Central memory CD8-positive, alpha-beta T cell (primary cell): ENCODE measurements around the gene ENOX1.

Experiments
- ATAC-seq: fragments of 150-1000 bp; cut with Tn5 transposase; replicated peaks from 2 replicates; pipeline ENCODE4 v1.10.0; 2022; ENCODE audit warnings: mild to moderate bottlenecking, moderate FRiP score, moderate number of reproducible peaks; ENCODE audit not compliant: poor library complexity, severe bottlenecking; ENCODE audit errors: extremely low read depth
- DNase-seq, 2 donors: peaks; one replicate each; pipeline ENCODE4 v3.0.0; 2021; ENCODE audit warnings: low spot score in 2 of 2
- H3K27ac Mint-ChIP-seq: one replicate; pipeline ENCODE4 v1.8.0; 2022; ENCODE audit warnings: low read depth, mild to moderate bottlenecking, moderate library complexity, mixed read lengths
- H3K27me3 Mint-ChIP-seq: one replicate; pipeline ENCODE4 v1.8.0; 2022; ENCODE audit warnings: mixed read lengths
- H3K36me3 Mint-ChIP-seq: one replicate; pipeline ENCODE4 v1.8.0; 2022; ENCODE audit warnings: mild to moderate bottlenecking, moderate library complexity, mixed read lengths; ENCODE audit not compliant: insufficient read depth
- H3K4me1 Mint-ChIP-seq: one replicate; pipeline ENCODE4 v1.8.0; 2022; ENCODE audit warnings: mixed read lengths
- H3K4me3 Mint-ChIP-seq: one replicate; pipeline ENCODE4 v1.8.0; 2022; ENCODE audit warnings: mild to moderate bottlenecking, moderate library complexity, mixed read lengths
- H3K9me3 Mint-ChIP-seq: one replicate; pipeline ENCODE4 v1.8.0; 2022; ENCODE audit warnings: mixed read lengths

Gene ENOX1

GRCh38 chr13:43379738-43380137 lies 407.0 kb downstream of the ENOX1 start:
- H3K4me3 Mint-ChIP-seq, result no peak overlapping the region
- H3K9me3 Mint-ChIP-seq, result peaks cover 13% of the 10 kb centered on the region
- H3K27me3 Mint-ChIP-seq, result peaks cover 66% of the 10 kb centered on the region
- ATAC-seq (no peak), DNase-seq (no peak)
- no peaks in the 10 kb centered on the region for H3K36me3 Mint-ChIP-seq
- no peak overlapping the region for H3K27ac Mint-ChIP-seq
- H3K4me1 Mint-ChIP-seq, result no peaks in the 10 kb centered on the region

GRCh38 chr13:43377973-43378372 lies 408.8 kb downstream of the ENOX1 start:
- DNase-seq, result no peak
- ATAC-seq, result no peak
- H3K9me3 Mint-ChIP-seq, result peaks cover 13% of the 10 kb centered on the region
- no peaks in the 10 kb centered on the region for H3K4me1 Mint-ChIP-seq
- no peaks in the 10 kb centered on the region for H3K36me3 Mint-ChIP-seq
- H3K4me3 Mint-ChIP-seq, result no peak overlapping the region
- H3K27ac Mint-ChIP-seq, result no peak overlapping the region
- peaks cover 69% of the 10 kb centered on the region for H3K27me3 Mint-ChIP-seq

GRCh38 chr13:43377149-43377548 lies 409.6 kb downstream of the ENOX1 start:
- Mint-ChIP-seq H3K4me1 (no peaks in the 10 kb centered on the region), H3K36me3 (no peaks in the 10 kb centered on the region), H3K27me3 (peaks cover 62% of the 10 kb centered on the region), H3K4me3 (no peak overlapping the region), H3K27ac (no peak overlapping the region), H3K9me3 (peaks cover 13% of the 10 kb centered on the region)
- DNase-seq (no peak), ATAC-seq (no peak)

GRCh38 chr13:43376596-43376995 lies 410.2 kb downstream of the ENOX1 start:
- H3K9me3 Mint-ChIP-seq, result peaks cover 13% of the 10 kb centered on the region
- no peak overlapping the region for H3K4me3 Mint-ChIP-seq
- no peak for DNase-seq
- no peaks in the 10 kb centered on the region for H3K36me3 Mint-ChIP-seq
- H3K27ac Mint-ChIP-seq, result no peak overlapping the region
- H3K4me1 Mint-ChIP-seq, result no peaks in the 10 kb centered on the region
- ATAC-seq, result no peak
- H3K27me3 Mint-ChIP-seq, result peaks cover 58% of the 10 kb centered on the region

- Mint-ChIP-seq H3K9me3 (peaks cover 13% of the 10 kb centered on the region), H3K4me3 (no peak overlapping the region), H3K36me3 (no peaks in the 10 kb centered on the region), H3K27me3 (peaks cover 58% of the 10 kb centered on the region), H3K27ac (no peak overlapping the region), H3K4me1 (no peaks in the 10 kb centered on the region)
- ATAC-seq, result no peak
- no peak for DNase-seq
Measured at GRCh38 chr13:43375797-43376465, 410.8 kb downstream of the ENOX1 start.

GRCh38 chr13:43374621-43375020 lies 412.2 kb downstream of the ENOX1 start:
- peaks cover 10% of the 10 kb centered on the region for H3K9me3 Mint-ChIP-seq
- DNase-seq (no peak), ATAC-seq (no peak)
- no peaks in the 10 kb centered on the region for H3K4me1 Mint-ChIP-seq
- no peak overlapping the region for H3K27ac Mint-ChIP-seq
- H3K27me3 Mint-ChIP-seq, result peaks cover 53% of the 10 kb centered on the region
- no peak overlapping the region for H3K4me3 Mint-ChIP-seq
- H3K36me3 Mint-ChIP-seq, result no peaks in the 10 kb centered on the region

GRCh38 chr13:43373400-43373799 lies 413.4 kb downstream of the ENOX1 start:
- Mint-ChIP-seq H3K4me1 (peaks cover 3% of the 10 kb centered on the region), H3K27me3 (peaks cover 40% of the 10 kb centered on the region), H3K4me3 (no peak overlapping the region), H3K9me3 (no peaks in the 10 kb centered on the region), H3K27ac (no peak overlapping the region), H3K36me3 (no peaks in the 10 kb centered on the region)
- DNase-seq (no peak), ATAC-seq (no peak)

GRCh38 chr13:43370842-43371241 lies 415.9 kb downstream of the ENOX1 start:
- no peak for ATAC-seq
- Mint-ChIP-seq H3K9me3 (no peaks in the 10 kb centered on the region), H3K27ac (no peak overlapping the region), H3K4me3 (no peak overlapping the region), H3K27me3 (peaks cover 20% of the 10 kb centered on the region), H3K36me3 (no peaks in the 10 kb centered on the region), H3K4me1 (peaks cover 12% of the 10 kb centered on the region)
- no peak for DNase-seq

GRCh38 chr13:43369319-43369718 lies 417.5 kb downstream of the ENOX1 start:
- DNase-seq (no peak), ATAC-seq (no peak)
- no peak overlapping the region for H3K4me3 Mint-ChIP-seq
- H3K27me3 Mint-ChIP-seq, result peaks cover 8% of the 10 kb centered on the region
- H3K9me3 Mint-ChIP-seq, result no peaks in the 10 kb centered on the region
- no peaks in the 10 kb centered on the region for H3K36me3 Mint-ChIP-seq
- no peak overlapping the region for H3K27ac Mint-ChIP-seq
- peaks cover 12% of the 10 kb centered on the region for H3K4me1 Mint-ChIP-seq

GRCh38 chr13:43368003-43368402 lies 418.8 kb downstream of the ENOX1 start:
- Mint-ChIP-seq H3K36me3 (no peaks in the 10 kb centered on the region), H3K27me3 (no peaks in the 10 kb centered on the region), H3K9me3 (no peaks in the 10 kb centered on the region), H3K4me3 (peak overlapping the region; percentile 31), H3K27ac (peak overlapping the region; percentile 17), H3K4me1 (peaks cover 12% of the 10 kb centered on the region)
- ATAC-seq (peak; percentile 25), DNase-seq (no peak)

- Mint-ChIP-seq H3K27ac (no peak overlapping the region), H3K9me3 (no peaks in the 10 kb centered on the region), H3K36me3 (peaks cover 2% of the 10 kb centered on the region), H3K27me3 (no peaks in the 10 kb centered on the region), H3K4me1 (peaks cover 12% of the 10 kb centered on the region), H3K4me3 (no peak overlapping the region)
- no peak for ATAC-seq
- no peak for DNase-seq
Measured at GRCh38 chr13:43365039-43365344, 421.8 kb downstream of the ENOX1 start.

GRCh38 chr13:43364210-43365038 lies 422.3 kb downstream of the ENOX1 start:
- no peak overlapping the region for H3K4me3 Mint-ChIP-seq
- no peaks in the 10 kb centered on the region for H3K27me3 Mint-ChIP-seq
- DNase-seq (no peak), ATAC-seq (no peak)
- peaks cover 12% of the 10 kb centered on the region for H3K4me1 Mint-ChIP-seq
- H3K9me3 Mint-ChIP-seq, result no peaks in the 10 kb centered on the region
- H3K36me3 Mint-ChIP-seq, result peaks cover 2% of the 10 kb centered on the region
- no peak overlapping the region for H3K27ac Mint-ChIP-seq
